ENCODE data around the gene SS18L1. TPM values are rescaled to one million over a fixed set of nuclear protein-coding genes. Genes with fewer than 3 reads are reported as not detected.

The SS18L1 gene
- 5.7 and 5.9 TPM in 2 replicates for total RNA-seq

DNA sequence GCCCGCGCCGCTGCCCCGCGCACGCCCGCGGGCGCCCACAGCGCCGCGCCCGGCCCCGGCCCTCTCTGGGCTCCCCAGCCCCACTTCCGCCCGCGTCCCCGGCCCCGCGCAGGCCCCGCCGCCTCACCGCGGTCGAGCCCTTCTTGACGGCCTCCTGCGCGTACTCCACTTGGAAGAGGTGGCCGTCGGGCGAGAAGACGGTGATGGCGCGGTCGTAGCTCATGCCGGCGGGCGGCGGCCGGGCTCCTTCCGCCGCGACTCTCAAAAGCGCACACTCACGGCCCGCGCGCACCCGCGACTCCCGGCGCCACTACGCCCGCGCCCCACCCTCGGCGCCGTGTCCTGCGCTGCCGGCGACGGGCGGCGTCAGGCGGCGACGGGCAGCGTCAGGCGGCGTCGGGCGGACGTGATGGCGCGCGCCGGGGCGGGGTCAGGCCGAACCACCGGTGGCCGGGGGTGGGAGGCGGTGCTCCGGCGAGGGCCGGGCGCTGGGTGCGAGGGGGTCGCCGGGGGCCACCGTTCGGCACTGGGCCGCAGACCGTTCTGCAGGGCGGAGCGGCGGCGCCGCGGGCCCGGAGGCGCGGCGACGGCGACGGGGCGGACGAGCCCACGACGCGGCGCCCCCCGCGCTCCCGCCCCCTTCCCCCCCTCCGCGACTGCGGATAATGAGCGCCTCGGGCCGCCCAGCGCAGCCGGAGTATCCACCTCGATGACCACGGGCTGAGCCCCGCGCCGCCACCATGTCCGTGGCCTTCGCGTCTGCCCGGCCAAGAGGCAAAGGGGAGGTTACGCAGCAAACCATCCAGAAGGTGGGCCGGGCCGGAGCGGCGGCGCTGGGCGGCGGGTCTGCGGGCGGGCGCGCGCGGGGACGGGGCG, at the start of gene SS18L1, which contains the start of gene PSMA7:
Gene SS18L1, plus strand, starts transcription at position 689 of the 876 bp plus-strand sequence. Its CDS starts 52 bp downstream, at position 741.
Gene PSMA7, minus strand, starts transcription at position 314 of the 876 bp plus-strand sequence. Its CDS starts 91 bp downstream, at position 223.

DNA sequence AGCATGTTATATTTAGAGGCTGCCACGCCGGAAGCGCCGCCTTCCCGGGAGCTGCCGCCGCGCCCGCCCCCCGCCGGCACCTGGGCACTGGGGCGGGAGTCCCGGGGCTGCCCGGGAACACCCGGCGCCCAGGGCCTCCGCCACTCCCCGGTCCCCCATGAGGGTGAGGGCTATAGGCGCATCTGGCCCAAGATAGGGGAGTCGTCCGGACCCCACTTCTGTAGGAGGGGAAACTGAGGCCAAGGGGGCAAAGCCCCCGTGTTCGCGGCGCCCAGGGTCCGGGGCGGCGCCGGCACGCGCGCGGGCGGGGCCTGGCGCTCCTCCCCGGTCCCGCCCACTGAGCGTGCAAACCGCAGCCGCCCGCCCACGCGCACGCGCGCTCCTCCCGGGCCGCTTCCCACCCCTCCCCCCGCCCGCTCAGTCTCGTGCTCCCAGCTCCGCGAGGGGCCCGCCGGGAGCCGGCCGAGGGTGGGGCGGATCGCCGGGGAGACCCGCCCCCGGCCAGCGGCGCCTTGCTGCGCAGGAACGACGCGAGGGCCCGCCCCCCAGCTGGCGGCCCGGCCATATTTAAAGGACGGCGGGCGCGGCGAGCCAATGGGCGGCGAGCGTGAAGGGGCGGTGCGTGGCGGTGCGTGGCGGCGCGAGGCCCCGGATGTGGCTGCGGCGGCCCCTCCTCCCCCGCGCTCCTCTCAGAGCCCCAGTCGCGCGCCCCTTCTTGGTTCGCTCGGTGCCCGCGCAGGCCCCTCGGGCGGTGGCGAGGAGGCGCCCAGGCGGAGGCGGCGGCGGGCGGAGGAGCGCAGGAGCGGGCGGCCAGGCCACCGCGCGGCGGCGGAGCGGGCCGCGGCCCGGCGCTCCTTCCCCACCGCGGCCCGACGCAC, 21.6 kb upstream of the SS18L1 start, which contains the start of gene LSM14B:
Gene LSM14B, plus strand, starts transcription at position 700 of the 878 bp plus-strand sequence. CDS start 192 bp downstream, outside the sequence.

DNA sequence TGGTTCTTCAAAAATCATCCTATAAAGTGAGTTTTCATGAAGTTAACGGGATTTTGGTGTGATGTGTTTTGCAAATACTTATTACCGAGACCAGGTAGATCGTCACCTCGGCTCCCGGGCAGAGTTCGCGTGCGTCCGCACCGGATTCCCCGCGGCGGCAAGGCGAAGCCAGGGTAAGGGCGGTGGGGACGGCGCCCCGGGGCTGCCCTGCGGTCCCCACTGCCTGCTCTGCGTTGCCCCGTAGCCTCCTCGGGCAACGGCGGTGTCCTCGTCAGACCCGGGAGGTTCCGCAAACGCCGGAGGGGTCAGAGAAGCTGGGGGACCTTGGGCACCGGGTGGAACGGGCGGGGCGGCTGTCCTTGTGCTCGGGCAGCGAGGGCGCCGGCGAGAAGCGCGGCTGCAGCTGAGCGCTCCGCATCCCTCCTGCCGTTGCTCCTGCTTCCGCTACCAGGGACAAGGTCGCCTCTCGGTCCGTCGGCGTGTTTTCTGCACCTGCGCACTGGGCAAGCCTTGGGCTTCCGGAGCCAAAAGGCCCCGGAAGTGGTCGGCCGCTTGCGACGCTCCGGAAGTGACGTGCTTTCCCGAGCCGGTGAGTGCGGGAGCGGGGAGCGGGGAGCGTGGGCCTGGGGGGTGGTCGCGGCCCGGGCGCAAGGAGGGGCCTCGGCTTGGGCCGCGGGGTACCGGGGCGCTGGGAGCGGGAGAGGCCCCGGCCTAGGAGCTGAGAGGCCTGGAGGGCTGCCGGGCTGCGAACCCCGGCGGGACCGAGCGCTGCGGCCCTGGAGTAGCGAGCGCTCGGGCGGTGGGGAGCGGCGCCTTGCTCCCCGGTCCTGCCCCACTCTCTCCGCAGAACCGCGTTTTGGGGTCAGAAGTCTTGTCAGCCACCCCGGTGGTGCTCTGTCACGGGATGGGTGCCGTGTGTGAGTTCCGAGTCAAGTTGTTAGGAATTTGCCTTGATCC, 39.2 kb downstream of the SS18L1 start, which contains the start of gene MTG2:
Gene MTG2, plus strand, starts transcription at position 560 of the 957 bp plus-strand sequence. CDS start 10,393 bp downstream, outside the sequence.

GRCh38 chr20:62219992-62220665, 76.6 kb downstream of the SS18L1 start, which contains the start of gene HRH3:
TSS of gene HRH3 (minus strand) at chr20:62220278. CDS start at chr20:62219970, 308 bp downstream.

Other genes with a start within 250 kb of the SS18L1 start
- gene TAF4, start 77.9 kb upstream of the SS18L1 start, total RNA-seq = 2.8 and 4.6 TPM in 2 replicates
- 26.1 and 30.5 TPM in 2 replicates for gene LSM14B, start 21.3 kb upstream of the SS18L1 start, total RNA-seq
- gene PSMA7, start 375 bp upstream of the SS18L1 start, total RNA-seq = 254 and 307 TPM in 2 replicates
- 22.8 and 23.6 TPM in 2 replicates for gene MTG2, start 39.3 kb downstream of the SS18L1 start, total RNA-seq
- not detected in 2 replicates for gene HRH3, start 76.5 kb downstream of the SS18L1 start, total RNA-seq
- gene OSBPL2, start 94.8 kb downstream of the SS18L1 start, total RNA-seq = 15.0 and 18.2 TPM in 2 replicates
- gene ADRM1, start 159.2 kb downstream of the SS18L1 start, total RNA-seq = 101 and 124 TPM in 2 replicates
- 41.1 and 63.5 TPM in 2 replicates for gene LAMA5, start 223.5 kb downstream of the SS18L1 start, total RNA-seq
- 1,647 and 2,319 TPM in 2 replicates for gene RPS21, start 243.3 kb downstream of the SS18L1 start, total RNA-seq

Data from pericardium fibroblast (primary cell).